PFSK-1 (cell line): Measurements from ENCODE around the gene CPAMD8.

Experiments
- FOXP2 ChIP-seq: optimal IDR thresholded peaks from 2 replicates; pipeline ENCODE3; 2011; ENCODE audit warnings: borderline replicate concordance, control low read depth, inconsistent platforms; ENCODE audit not compliant: insufficient read depth; ENCODE audit errors: extremely low read length, extremely low read depth
- POLR2AphosphoS5 ChIP-seq: IDR thresholded peaks from 2 replicates; pipeline ENCODE4 v1.6.1; 2012; ENCODE audit warnings: low read depth, mild to moderate bottlenecking, control low read depth, low read length, moderate library complexity
- SIN3A ChIP-seq: IDR thresholded peaks from 2 replicates; pipeline ENCODE4 v1.6.1; 2012; ENCODE audit warnings: mild to moderate bottlenecking, low read length, moderate library complexity, borderline replicate concordance; ENCODE audit not compliant: insufficient read depth
- TAF1 ChIP-seq: IDR thresholded peaks from 2 replicates; pipeline ENCODE4 v1.6.1; 2012; ENCODE audit warnings: low read length, control low read depth, borderline replicate concordance; ENCODE audit not compliant: insufficient read depth
- TF ChIP-seq, protein P1 (sequence below), 2 experiments: IDR thresholded peaks; 2 replicates each; pipeline versions ENCODE4 v1.6.1 to v1.8.0; 2011 to 2012; ENCODE audit warnings: low read depth in 2 of 2, low read length in 2 of 2, control low read depth in 1 of 2, inconsistent platforms in 1 of 2, mild to moderate bottlenecking in 1 of 2, moderate library complexity in 1 of 2; ENCODE audit not compliant: insufficient read depth in 1 of 2

The CPAMD8 gene

DNA sequence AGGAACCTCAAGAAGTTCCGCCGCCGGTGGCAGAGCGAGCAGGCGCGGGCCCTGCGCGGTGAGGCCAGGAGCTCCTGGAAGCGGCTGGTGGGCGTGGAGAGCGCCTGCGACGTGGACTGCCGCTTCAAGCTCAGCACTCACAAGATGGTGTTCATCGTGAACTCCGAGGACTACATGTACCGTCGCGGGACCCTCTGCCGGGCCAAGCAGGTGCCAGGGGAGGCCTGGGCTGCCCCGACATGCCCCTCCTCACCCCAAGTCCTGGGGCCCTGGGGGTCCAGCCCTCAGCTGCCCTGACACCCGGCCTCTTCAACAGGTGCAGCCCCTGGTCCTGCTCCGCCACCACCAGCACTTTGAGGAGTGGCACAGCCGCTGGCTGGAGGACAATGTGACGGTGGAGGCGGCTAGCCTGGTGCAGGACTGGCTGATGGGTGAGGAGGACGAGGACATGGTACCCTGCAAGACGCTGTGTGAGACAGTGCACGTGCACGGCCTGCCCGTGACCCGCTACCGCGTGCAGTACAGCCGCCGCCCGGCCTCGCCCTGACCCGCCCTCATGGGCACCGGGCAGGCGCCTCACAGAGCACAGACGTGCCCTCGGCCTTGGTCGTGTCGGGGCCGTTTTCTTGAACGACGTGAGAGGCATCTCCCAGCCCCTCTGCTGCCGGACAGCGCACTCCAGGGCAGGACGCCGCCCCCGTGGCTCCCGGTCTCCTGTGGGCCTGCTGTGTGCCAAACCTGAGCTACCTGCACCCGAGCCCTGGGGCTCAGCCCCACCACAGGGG lies 148.2 kb downstream of the CPAMD8 start:
- TF ChIP-seq TAF1 (no peak), FOXP2 (no peak), POLR2AphosphoS5 (no peak), SIN3A (no peak)
- TF ChIP-seq, protein P1, sequence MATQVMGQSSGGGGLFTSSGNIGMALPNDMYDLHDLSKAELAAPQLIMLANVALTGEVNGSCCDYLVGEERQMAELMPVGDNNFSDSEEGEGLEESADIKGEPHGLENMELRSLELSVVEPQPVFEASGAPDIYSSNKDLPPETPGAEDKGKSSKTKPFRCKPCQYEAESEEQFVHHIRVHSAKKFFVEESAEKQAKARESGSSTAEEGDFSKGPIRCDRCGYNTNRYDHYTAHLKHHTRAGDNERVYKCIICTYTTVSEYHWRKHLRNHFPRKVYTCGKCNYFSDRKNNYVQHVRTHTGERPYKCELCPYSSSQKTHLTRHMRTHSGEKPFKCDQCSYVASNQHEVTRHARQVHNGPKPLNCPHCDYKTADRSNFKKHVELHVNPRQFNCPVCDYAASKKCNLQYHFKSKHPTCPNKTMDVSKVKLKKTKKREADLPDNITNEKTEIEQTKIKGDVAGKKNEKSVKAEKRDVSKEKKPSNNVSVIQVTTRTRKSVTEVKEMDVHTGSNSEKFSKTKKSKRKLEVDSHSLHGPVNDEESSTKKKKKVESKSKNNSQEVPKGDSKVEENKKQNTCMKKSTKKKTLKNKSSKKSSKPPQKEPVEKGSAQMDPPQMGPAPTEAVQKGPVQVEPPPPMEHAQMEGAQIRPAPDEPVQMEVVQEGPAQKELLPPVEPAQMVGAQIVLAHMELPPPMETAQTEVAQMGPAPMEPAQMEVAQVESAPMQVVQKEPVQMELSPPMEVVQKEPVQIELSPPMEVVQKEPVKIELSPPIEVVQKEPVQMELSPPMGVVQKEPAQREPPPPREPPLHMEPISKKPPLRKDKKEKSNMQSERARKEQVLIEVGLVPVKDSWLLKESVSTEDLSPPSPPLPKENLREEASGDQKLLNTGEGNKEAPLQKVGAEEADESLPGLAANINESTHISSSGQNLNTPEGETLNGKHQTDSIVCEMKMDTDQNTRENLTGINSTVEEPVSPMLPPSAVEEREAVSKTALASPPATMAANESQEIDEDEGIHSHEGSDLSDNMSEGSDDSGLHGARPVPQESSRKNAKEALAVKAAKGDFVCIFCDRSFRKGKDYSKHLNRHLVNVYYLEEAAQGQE (IDR thresholded peaks at IDR 0.05; ENCODE audit: insufficient read depth in 1 of 2, low read depth in 2 of 2, low read length in 2 of 2): no peak

DNA sequence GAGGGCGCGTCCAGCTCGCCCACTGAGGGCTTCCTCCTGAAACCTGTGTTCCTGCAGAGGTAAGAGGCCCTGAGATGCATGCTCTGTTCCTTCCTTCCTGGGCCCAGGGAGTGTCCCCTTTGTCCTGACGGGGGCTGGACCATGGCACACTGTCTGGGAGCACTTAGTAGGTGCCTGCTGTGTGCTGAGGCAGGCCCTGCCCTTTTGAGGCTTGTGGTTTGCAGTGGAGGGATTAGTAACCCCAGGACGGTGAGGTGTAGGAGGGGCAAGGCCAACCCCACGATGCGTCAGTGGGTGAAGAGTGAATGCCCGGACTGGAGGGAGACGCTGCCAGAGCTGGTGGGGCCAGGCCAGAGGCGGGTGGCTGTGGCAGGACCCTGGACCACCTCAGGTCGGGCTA lies 149.0 kb downstream of the CPAMD8 start:
- no peak for TF ChIP-seq FOXP2
- TF ChIP-seq, protein P1 (IDR thresholded peaks at IDR 0.05; ENCODE audit: insufficient read depth in 1 of 2, low read depth in 2 of 2, low read length in 2 of 2): no peak

DNA sequence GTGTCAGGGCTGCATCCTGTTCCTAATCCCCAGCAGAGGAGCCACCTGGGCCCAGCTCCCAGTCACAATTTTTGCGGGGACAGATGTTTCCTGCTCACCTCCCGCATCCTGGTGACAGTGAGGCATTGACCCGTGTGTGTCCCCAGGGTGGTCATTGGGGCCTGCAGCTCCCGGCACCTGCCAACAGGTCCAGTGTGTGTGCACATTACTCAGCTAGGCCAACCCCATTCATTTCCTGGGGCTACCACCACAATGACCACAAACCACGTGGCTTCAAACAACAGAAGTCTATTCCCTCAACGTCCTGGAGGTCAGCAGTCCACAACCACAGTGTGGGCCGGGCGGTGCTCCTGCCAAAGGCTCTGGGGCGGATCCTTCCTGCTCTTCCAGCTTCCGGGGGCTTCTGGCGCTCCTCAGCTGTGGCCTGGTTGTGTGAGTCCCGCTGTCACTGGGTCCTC lies 149.7 kb downstream of the CPAMD8 start:
- TF ChIP-seq, protein P1 (IDR thresholded peaks at IDR 0.05; ENCODE audit: insufficient read depth in 1 of 2, low read depth in 2 of 2, low read length in 2 of 2): no peak

DNA sequence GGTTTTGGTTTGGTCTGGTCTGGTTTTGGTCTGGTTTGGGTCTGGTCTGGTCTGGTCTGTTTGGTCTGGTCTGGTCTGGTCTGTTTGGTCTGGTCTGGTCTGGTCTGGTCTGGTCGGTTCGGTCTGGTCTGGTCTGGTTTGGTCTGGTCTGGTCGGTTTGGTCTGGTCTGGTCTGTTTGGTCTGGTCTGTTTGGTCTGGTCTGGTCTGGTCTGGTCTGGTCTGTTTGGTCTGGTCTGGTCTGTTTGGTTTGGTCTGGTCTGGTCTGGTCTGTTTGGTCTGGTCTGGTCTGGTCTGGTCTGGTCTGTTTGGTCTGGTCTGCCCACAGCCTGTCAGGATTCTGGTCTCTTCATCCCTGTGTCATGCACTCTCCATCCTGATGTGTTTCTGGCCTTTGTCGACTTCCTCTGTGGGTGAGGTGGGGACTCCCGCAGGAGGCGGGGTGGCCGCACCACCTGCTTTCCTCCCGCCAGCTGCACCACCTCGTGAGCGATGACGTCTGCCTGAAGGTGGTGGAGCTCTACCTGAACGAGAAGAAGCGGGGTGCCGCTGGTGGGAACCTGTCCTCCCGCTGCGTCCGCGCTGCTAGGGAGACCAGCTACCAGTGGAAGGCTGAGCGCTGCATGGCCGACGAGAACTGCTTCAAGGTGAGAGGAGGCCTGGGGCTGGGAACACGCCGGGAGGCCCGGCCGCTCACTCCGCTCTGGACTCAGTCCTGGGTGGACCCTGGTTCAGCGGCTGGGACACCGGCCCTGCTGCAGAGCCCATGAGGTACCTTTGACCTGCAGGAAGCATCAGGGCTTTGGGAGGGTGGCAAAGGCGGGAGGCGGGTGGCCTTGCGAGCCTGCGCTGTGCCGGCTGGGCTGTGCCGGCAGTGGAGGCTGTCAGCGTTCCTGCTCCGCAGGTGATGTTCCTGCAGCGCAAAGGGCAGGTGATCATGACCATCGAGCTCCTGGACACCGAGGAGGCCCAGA lies 150.7 kb downstream of the CPAMD8 start:
- TF ChIP-seq, protein P1 (IDR thresholded peaks at IDR 0.05; ENCODE audit: insufficient read depth in 1 of 2, low read depth in 2 of 2, low read length in 2 of 2): no peak
- TF ChIP-seq SIN3A: no peak
